ENCODE measurements around the gene WDR83. TPM values are rescaled to one million over a fixed set of nuclear protein-coding genes. Genes with fewer than 3 reads are reported as not detected.
"Not testable (repeated sequence)": the region's sequence is repeated elsewhere in the genome, so short reads cannot be mapped to it uniquely, and the experiment has no call there.

The WDR83 gene
- total RNA-seq, 1 donor from 2014 or later, result 7.2 TPM

DNA sequence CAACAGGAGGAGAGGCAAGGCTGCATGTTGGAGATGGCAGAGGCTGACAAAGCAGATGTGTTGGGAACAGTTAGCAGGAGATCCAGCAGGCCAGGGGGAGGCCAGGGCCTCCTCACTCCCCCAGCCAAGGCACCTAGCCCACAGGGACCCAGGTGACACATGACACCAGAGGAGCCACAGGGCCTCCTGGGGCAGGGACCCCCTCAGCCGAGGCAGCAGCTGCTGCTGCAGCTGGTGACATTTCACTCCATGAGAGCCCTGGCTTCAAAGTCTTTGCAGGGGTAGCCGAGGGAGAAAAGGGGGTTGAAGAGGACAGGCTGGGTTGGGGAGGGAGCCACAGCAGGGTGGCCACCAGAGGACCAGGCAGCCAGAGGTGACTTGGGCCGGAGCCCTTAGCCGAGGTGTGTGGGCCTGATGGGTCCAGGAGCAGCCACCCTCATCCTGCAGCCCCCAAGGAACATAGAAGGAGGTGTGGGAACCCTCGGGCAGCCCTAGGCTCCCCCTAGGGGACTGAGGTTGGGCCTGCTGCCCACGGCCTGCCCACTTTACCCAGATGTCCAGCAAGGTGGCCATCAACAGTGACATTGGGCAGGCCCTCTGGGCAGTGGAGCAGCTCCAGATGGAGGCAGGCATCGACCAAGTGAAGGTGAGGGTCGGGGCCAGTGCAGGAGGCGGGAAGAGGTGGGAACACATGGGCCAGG is 21.0 kb downstream of the WDR83 start, which contains the start of gene GNG14:
GNG14 (plus strand) TSS at position 503 of the 701 bp plus-strand sequence; CDS start at position 554, 51 bp downstream.
- no peak for DNase-seq

DNA sequence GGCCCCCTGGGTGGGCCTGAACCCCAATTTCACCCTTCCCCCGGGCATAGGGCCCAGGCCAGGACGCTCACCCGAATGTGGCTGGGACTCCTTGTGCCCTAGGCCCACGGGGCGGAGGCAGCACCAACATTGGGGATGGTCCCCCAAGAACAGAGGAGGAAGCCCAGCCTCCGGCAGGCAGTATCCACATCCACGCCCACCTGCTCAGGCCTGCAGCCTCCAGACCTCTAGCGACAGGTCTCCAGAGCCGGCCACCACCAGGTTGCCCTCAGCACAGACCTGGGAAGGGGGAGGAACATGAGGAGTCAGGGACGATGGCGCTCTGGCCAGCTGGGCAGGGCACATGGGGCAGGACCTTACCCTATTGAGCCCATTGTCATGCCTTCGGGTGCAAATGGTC is 22.4 kb downstream of the WDR83 start:
- DNase-seq, result no peak

DNA sequence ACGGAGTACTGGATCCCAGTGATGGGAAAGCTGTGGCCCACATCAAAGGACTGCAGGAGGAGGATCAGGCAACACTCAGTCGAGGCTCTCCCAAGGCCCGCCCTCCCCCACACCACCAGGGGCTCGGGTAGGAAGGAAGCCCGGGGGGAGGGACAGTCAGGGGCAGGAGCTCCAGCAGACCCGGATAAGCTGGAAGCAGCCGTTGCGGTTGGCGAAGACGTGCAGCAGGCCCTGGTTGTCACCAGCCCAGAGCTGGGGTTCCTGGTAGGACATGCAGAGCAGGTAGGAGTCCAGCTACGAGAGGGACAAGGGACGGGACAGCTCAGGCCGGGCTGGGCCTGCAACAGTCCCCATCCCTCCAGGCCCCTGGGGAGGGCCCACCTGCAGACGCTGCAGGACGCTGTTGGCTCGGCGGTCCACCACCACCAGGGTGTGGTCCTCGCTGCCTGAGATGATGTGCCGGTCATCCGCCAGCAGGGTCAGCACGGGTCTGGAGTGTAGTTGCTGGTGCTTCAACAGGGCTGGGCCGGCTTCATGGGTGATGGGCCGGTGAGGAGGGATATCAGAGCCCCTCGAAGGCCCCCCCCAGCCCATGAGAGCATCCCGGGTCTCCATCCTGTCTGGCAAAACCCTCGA is 23.1 kb downstream of the WDR83 start:
- DNase-seq, result no peak

DNA sequence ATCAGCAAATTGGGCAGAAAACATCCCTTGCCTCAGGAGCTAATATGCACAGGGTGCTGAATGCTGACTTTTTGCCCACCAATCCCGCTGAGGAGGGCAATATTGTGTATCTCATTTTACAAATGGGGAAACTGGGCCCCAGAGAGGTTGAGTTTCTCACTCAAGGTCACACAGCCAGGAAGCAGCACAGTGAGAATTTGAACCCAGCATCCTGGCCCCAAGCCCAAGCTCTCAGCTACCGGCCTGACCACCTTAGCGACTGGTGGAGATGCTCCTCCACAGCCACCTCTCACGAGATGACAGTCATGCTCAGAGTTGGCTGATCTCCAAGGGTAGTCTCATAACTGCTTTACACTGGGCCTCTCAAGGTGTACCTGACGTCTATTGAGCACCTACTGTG is 26.4 kb downstream of the WDR83 start:
- DNase-seq, result no peak

DNA sequence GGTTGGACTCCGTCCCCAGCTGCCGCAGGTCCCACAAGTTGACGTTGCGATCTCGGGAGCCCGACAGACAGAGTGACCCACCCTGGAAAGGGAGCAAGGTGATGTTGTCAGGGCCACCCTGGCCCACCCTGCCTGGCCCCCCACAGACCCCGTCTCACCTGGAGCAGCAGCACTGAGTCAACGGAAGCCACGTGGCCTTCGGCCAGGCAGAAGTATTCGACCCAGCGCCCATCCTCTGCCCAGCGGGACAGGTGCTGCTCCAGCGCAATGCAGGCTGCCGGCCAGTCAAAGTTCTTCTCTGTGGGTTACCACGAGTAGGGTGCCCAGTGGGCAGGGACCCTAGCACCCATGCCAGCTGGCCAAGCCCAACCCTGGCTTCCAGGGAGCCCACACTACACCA is 28.0 kb downstream of the WDR83 start:
- DNase-seq, result no peak

DNA sequence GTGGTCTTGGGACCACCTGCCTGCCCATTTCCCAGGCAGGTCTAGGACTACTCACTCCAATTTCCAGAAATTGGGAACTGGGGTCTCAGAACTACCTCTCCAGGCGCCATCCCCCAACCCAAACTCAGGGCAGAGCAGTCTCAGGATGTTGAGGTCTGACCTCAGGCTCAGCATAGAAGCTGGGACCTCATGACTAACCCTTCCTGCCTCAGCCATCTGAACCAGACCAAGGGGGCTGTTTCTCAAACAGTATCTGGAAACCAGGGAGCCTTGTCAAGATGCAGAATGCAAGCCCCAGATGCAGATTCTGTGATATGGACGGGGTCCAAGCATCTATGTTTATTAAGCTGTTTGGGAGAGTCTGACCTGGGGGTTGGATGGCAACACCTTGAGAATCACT is 28.5 kb downstream of the WDR83 start:
- DNase-seq, result no peak

DNA sequence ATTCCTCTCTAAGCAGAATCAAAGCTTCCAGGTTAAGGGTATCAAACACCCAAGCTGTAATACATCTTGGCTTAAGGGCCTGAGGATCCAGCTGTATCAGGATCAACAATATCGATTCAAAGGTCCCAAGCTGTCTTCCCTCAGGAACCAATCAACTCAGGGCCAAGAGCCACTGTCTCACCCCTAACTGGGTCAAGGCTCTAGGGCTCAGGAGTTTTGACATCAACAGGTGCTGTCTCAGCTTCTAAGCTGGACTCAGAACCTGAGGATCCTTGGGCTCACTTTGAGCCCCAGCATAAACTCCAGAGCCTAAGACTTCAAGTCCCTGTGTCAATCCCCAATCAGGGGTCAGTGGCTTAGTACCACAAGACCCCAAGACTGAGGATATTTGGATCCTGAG is 28.9 kb downstream of the WDR83 start:
- no peak for DNase-seq

DNA sequence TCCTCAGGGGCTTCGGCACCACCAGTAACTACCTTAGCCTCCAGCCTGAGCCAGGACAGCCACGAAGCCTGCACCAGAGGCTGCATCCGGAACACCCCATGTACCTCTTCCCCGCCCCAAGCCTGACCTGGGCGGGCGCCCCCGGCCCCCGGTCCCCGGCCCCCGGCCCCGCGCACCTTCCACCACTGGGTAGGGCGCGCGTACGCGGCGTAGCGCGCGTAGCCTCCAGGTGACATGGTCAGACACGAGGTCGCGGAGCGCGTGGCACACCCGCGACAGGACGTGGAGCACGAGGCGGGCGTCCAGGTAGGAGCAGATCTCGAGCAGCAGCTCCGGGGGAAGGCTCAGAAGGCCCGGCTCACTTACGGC is 29.4 kb downstream of the WDR83 start:
- no peak for DNase-seq

DNA sequence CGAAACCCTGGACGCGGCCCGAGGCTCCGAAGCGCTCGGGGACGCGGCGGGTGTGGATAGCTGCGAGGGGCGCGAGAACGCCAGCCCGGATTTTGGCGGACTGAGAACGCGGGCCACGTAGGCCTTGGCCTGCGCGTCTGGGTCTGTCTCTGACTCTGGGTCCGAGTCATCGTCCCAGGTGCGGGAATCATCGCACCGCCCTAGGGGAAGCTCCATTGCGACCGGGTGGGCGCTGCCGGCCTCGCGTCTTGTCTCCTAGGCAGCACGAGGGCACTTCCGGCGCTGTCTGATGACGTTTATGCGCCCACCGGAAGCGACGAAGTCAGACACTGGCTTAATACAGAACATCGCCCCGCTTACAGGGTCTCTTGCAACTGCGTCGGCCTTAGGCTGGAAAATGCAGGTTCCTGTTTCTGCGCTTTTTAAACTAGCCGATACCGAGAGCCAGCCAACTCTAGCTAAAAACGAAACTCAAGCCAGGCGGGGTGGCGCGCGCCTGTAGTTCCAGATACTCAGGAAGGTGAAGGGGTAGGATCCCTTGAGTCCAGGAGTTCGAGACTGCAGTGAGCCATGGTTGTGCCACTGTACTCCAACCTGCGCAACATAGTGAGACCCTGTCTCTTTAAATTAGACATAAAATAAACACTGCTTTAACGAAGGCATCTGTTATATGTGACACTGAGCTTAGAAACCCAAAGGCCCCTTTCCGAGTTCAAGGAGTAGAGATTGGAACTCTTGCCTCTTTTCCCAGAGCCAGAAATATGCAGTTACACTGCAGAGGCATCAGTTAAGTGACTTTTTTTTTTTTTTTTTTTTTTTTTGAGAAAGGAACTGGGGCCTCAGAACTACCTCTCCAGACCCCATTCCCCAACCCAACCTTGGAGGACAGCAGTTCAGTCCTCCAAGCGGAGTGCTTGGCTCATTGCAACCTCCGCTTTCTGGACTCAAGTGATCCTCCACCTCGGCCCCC is 30.0 kb downstream of the WDR83 start, which contains the start of gene FBXW9:
FBXW9 (minus strand) TSS at position 266 of the 970 bp plus-strand sequence; CDS start at position 216, 50 bp downstream.
- DNase-seq, result peak; percentile 98

DNA sequence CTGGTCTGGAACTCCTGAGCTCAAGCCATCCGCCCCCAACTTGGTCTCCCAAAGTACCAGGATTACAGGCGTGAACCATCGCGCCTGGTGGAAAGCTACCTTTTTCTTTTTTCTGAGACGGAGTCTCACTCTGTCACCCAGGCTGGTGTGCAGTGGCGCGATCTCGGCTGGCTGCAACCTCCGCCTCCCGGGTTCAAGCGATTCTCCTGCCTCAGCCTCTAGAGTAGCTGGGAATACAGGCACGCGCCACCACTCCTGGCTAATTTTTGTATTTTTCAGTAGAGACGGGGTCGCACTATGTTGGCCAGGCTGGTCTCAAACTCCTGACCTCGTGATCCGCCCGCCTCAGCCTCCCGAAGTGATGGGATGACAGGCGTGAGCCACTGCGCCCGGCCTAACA is 30.8 kb downstream of the WDR83 start:
- not testable (repeated sequence) for DNase-seq

DNA sequence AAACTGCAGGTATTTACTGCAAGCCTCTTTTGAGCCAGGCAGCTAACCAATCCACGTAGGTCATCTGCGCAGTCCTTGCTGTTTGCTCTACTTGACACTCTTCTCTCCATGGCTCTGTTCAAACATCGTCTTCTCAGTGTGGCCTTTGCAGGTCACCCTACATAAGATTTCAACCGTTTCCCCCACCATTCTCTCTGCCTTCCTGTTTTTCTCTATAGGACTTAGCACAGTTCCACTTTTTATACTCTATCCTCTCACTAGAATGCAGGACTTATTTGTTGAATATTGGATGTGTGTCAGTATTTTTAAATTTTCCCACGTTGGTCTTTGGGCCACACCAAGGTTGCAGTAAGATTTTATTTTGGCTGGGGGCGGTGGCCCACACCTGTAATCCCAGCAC is 31.5 kb downstream of the WDR83 start:
- no peak for DNase-seq

DNA sequence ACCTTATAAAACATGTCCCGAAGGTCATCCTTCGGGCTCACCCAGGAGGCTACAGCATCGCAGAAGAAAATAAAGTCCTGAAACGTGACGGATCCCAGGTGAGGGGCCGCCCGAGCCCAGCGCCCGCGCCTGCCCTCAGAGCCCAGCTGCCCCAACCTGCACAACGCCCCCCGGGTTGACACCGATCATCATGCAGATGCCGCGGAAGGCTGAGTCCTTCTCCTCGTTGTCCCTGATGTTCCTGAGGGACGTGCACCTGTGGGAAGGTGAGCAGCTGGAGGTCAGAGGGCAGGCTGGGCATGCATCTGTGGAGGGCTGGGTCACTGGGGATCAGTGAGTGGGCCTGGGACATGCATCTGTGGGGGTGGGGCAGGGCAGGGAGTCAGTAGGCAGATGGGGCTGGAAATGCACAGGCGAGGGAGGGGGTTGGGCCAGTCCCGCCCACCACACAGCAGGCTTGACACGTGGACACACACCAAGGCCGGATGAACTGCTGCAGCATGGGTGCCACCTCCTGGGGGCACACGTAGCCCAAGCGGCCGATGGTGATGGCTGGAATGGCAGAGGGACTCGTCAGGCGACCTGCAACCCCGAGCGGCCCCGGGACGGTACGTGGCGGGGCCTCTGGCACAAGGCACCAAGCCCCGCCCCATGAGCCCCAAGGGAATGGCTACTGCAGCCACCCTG is 35.1 kb downstream of the WDR83 start:
- DNase-seq, result no peak

DNA sequence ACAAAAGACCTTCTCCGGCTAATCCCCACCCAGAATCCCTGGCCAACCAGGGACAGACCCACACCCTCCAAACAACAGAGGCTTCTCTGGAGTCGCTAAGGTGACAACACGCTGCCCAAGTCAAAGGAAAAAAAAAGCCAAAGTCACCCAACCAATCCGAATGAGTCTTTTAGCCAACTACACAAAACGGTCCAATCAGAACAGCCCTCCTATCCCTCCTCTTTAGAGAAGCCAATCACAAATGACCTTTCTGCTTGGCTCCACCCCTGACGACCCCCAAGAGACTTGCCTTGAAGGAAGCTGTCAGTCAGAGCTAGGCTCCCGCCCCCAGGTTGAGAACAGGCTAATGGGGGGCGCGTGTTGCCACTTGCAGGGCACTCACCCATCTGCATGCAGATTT is 36.4 kb downstream of the WDR83 start:
- DNase-seq, result peak; percentile 58

DNA sequence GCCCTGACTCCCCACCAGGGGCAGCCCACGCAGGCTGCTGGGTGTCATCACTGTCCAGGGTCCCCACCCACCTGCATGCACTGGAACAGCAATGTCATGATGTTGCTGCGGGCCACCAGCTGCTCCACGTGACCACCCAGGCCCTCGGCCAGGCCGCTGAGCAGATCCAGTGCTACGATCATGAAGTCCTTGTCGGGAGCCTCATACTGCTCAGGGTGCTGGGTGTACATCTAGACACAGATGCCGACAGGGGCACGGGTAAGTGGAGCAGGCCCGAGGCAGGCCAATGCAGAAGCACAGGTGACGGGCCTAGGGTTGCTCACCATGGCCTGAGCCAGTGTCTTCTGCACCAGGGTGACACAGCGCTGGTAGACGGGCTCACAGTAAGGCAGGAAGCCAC is 38.6 kb downstream of the WDR83 start:
- DNase-seq, result no peak

DNA sequence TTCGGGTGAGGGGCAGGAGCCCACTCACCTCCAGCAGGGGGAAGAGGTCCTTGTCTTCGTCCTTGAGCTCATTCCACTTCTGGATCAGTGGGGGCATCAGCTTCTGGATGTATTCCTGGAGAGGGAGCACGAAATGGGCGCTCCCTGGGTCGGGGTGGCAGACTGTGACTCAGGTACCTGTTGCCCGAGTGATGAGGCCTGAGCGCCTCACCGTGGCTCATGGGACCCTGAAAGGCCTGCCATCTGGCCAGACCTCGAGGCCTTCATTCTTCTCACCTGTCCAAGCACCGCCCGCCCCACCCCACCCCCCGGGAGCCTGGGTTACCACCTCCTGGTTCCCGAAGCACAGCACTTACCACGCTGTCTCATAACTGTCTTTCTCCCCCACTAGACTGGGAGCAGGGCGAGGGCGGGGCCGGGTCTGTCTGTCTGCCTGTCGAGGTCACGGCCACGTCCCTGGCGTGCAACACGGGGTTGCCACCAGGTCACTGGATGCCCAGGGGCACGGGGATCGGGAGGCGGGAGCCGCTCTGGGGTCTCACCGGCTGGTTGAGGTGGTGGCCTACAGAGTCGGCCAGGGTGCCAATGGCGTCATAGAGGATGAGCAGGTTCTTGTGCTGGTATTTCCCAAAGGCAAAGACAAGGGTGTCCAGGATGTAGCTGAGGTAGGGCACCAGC is 39.2 kb downstream of the WDR83 start:
- no peak for DNase-seq

DNA sequence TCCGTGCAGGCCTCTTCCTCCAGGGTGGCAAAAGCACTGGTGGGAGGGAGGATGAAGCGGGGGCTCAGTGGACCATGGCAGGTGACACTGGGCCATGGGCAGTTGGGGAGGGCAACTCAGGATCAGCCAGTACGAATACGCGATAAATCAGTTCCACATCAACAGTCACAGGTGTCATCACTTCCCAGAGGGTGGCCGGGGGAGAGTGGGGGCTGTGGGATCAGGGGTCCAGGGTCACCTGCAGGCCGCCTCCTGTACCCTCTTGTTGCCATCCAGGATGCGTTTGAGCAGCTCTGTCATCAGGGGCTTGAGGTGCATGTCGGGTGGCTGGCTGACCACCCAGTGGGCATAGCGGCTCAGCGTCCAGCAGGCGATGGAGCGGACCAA is 39.7 kb downstream of the WDR83 start:
- no peak for DNase-seq

DNA sequence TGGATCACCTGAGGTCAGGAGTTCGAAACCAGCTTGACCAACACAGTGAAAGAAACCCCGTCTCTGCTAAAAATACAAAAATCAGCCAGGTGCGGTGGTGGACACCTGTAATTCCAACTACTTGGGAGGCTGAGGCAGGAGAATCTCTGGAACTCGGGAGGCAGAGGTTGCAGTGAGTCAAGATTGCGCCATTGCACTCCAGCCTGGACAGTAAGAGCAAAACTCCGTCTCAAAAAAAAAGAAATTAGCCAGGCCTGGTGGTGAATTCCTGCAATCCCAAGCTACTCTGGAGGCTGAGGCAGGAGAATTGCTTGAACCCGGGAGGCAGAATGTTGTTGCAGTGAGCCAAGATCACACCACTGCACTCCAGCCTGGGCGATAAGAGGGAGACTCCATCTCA is 42.0 kb downstream of the WDR83 start:
- DNase-seq, result no peak

DNA sequence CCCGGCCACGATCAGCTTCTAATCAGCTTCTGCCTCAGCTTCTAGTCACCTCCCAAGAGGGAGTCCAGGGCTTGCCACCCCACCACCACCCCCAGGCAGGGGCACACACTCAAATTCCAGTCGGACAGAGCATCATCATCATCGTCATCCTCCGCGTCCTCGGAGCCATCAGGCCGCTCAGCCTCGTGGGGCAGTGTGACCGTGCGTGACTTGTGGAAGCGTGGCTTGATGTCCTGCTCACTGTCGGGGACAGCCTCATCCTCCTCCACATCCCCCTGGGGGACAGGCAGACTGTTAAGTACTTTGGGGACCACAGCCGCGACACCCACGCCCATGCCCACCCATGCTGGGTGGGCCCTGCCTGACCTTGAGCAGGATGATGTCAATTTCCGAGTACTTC is 44.6 kb downstream of the WDR83 start:
- no peak for DNase-seq

DNA sequence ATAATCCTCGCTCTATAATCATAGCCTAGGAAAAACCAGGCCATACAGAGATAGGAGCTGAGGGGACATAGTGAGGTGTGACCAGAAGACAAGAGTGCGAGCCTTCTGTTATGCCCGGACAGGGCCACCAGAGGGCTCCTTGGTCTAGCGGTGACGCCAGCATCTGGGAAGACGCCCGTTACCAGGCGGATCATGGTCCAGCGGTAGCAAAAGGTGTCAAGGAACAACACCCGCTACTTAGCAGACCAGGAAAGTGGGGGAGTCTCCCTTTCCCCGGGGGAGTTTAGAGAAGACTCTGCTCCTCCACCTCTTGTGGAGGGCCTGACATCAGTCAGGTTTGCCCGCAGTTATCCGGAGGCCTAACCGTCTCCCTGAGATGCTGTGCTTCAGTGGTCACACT is 45.5 kb downstream of the WDR83 start:
- DNase-seq, result not testable (repeated sequence)

DNA sequence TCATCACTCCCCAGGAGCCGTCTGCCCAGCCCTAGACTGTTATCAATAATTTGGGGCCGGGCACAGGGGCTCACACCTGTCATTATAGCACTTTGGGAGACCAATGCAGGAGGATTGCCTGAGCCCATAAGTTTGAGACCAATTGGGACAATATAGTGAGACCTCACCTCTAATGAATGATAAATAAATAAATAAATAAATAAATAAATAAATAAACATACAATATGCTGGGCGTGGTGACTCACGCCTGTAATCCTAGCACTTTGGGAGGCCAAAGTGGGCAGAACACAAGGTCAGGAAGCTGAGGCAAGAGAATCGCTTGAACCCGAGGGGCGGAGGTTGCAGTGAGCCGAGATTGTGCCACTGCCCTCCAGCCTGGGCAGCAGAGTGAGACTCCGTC is 46.7 kb downstream of the WDR83 start:
- not testable (repeated sequence) for DNase-seq

DNA sequence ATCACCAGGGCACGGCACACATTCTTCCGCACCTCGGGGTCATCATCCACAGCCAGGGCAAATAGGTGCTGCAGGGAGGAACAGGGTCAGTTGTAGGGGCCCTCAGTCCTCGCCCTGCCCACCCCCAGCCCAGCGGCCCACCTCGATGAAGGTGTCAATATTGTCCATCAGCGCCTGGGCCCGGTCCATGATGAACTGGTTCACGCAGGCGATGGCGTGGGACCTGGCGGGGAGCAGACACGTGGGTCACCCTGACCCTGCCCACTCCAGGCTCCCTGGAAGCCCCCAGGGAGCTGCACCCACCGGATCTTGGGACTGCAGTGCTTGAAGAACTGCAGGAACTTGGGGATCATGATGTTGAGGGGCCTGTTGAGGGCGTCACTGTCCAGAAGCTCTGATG is 48.5 kb downstream of the WDR83 start:
- no peak for DNase-seq

DNA sequence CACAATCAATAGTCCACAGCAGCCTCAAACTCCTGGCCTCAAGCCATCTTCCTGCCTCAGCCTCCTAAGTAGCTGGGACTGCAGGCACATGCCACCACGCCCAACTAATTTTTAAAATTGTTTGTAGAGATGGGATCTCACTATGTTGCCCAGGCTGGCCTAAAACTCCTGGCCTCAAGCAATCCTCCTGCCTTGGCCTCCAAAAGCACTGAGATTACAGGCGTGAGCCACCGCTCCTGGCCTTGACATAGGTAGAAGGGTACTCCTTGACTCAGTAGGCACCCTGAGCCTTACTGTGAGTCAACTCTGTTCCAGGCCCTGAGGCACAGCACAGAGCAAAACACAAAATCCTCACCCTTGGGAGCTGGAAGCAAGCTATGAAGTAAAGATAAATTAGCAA is 49.3 kb downstream of the WDR83 start:
- no peak for DNase-seq

Data from tongue (tissue), 2 donors.